ENCODE measurements around the gene MRPL58. TPM values are rescaled to one million over a fixed set of nuclear protein-coding genes. Genes with fewer than 3 reads are reported as not detected.

The MRPL58 gene
- total RNA-seq = 10 to 100 TPM; 29.3 to 36.0 TPM

GRCh38 chr17:75012346-75013091, at the start of gene MRPL58:
MRPL58 (plus strand) TSS chr17:75012670; CDS start chr17:75012687, 17 bp downstream.

GRCh38 chr17:74972107-74972972, 40.1 kb upstream of the MRPL58 start, which contains the start of gene HID1:
HID1 (minus strand) TSS chr17:74972759; CDS start chr17:74972656, 103 bp downstream.

GRCh38 chr17:74987418-74987908, 25.0 kb upstream of the MRPL58 start, which contains the start of gene CDR2L:
CDR2L (plus strand) TSS chr17:74987632; CDS start chr17:74988044, 412 bp downstream.

GRCh38 chr17:75046407-75047289, 34.2 kb downstream of the MRPL58 start, which contains the start of the genes ATP5PD and KCTD2:
ATP5PD (minus strand) TSS chr17:75046969; CDS start chr17:75042650, 4,319 bp downstream.
KCTD2 (plus strand) TSS chr17:75047225; CDS start chr17:75047251, 26 bp downstream.

Small RNA genes lying within 50 kb of the gene (small RNA-seq; reads per million reads assigned to genes)
- 0 reads per million in 2 donors for gene AC111186.1
- gene RN7SL573P = 0 reads per million in 2 donors
- 0 reads per million in 2 donors for gene RNU6-362P

Other genes starting within 250 kb of the MRPL58 start
- gene NAT9, start 236.3 kb upstream of the MRPL58 start, total RNA-seq = 10 to 100 TPM; 18.6 to 23.0 TPM
- not detected for gene GRIN2C, start 152.8 kb upstream of the MRPL58 start, total RNA-seq
- 10 to 100 TPM; 16.9 to 22.3 TPM for gene FDXR, start 139.7 kb upstream of the MRPL58 start, total RNA-seq
- gene FADS6, start 119.0 kb upstream of the MRPL58 start, total RNA-seq = not detected
- not detected for gene USH1G, start 89.4 kb upstream of the MRPL58 start, total RNA-seq
- gene OTOP2, start 88.4 kb upstream of the MRPL58 start, total RNA-seq = not detected
- not detected for gene OTOP3, start 76.8 kb upstream of the MRPL58 start, total RNA-seq
- gene HID1, start 39.9 kb upstream of the MRPL58 start, total RNA-seq = not detected
- 1 to 10 TPM; 4.1 to 6.0 TPM for gene CDR2L, start 25.0 kb upstream of the MRPL58 start, total RNA-seq
- 100 to 1,000 TPM; 218 to 264 TPM for gene ATP5PD, start 34.3 kb downstream of the MRPL58 start, total RNA-seq
- 10 to 100 TPM; 16.0 to 20.0 TPM for gene KCTD2, start 34.6 kb downstream of the MRPL58 start, total RNA-seq
- 10 to 100 TPM; 12.0 to 17.0 TPM for gene SLC16A5, start 75.3 kb downstream of the MRPL58 start, total RNA-seq
- gene ARMC7, start 97.3 kb downstream of the MRPL58 start, total RNA-seq = 1 to 10 TPM; 3.8 to 4.0 TPM
- 10 to 100 TPM; 40.3 to 42.6 TPM for gene NT5C, start 119.1 kb downstream of the MRPL58 start, total RNA-seq
- 100 to 1,000 TPM; 109 to 238 TPM for gene JPT1, start 141.8 kb downstream of the MRPL58 start, total RNA-seq
- 10 to 100 TPM; 55.1 to 86.6 TPM for gene SUMO2, start 170.3 kb downstream of the MRPL58 start, total RNA-seq
- 10 to 100 TPM; 36.8 to 59.9 TPM for gene NUP85, start 193.0 kb downstream of the MRPL58 start, total RNA-seq
- gene GGA3, start 248.9 kb downstream of the MRPL58 start, total RNA-seq = 10 to 100 TPM; 13.8 to 15.0 TPM
- 10 to 100 TPM; 55.7 to 82.6 TPM for gene MRPS7, start 249.2 kb downstream of the MRPL58 start, total RNA-seq

Data from melanocyte of skin (primary cell).